Raji (cell line): Measurements from ENCODE around the gene TRAP1.

ENCODE experiments used
- POLR2A ChIP-seq: IDR thresholded peaks from 2 replicates; pipeline ENCODE4 v1.6.1; 2011; ENCODE audit warnings: low read depth, low read length, control low read depth; ENCODE audit not compliant: insufficient read depth

Gene TRAP1

GRCh38 chr16:3652373-3653195 is 64.7 kb downstream of the TRAP1 start:
- TF ChIP-seq POLR2A, result no peak

DNA sequence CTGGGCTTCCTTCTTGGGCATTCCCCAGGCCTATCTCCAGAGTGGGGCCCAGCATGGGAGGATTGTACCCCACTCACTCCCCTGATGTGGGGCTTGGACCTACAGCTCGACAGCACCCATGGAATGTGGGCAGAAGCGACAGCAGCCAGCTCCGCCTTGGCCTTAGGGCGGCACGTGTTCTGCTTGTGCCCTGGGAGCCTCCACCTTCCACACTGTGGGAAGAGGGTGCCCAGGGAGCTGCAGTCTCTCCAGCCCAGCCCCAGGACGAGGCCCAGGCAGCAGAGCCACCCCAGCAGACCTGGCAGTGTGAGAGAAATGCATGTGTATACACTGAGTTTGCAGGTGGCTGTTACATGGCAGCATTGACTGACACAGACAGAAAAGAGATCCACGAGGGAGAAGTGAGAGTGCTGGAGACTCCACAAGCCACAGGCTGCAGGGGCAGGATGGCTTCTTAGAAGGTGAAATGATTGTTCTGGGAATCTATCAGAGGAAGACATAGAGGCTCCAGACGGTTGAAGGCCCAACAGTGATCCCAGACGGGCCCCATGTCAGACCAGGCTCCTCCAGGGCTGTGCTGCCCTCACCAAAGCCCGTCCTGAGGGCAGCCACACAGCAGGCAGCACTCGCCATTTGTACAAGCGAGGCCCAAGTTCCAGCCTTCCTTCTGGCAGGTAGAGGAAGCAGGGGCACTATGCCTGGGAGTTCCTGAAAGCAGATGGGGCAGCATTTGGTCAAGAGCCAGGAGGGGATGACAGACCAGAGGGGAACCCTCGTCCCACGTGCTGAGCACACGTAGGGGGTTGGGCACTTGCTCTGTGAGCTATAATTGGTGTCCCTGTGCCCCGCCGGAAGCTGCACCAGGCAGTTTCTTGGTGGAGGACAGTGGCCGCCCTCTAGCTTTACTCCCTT is 65.6 kb downstream of the TRAP1 start:
- no peak for TF ChIP-seq POLR2A

DNA sequence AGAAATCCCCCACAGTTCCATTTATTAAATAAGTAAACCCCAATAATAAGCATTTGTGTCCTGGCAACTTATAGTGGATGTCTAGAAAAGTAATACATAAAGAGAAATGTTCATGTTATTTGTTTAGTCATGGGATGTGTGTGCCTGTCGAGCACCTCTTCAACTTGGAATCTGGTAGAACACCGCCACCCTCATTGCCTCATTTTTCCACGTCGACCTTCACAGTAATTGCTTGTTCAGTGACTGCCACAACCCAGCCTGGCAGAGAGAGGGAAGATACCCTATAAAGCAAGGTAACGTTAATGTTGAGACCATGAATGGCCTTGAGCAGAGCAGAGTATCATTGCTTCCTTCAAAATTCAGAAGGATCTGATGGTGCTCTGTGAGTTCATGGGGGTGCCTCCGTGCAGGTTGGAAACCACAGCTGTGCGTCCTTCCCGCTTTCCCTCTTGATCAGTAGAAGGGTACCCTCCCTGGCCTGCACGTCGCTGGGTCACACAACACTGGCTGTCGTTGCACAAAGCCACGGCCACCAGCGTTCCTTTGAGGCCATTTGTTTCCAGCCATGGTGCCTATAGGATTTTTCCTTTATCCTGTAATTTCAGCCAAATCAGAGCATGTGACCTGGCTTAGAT is 66.6 kb downstream of the TRAP1 start:
- no peak for TF ChIP-seq POLR2A

GRCh38 chr16:3646348-3646920 is 70.9 kb downstream of the TRAP1 start:
- TF ChIP-seq POLR2A, result no peak

DNA sequence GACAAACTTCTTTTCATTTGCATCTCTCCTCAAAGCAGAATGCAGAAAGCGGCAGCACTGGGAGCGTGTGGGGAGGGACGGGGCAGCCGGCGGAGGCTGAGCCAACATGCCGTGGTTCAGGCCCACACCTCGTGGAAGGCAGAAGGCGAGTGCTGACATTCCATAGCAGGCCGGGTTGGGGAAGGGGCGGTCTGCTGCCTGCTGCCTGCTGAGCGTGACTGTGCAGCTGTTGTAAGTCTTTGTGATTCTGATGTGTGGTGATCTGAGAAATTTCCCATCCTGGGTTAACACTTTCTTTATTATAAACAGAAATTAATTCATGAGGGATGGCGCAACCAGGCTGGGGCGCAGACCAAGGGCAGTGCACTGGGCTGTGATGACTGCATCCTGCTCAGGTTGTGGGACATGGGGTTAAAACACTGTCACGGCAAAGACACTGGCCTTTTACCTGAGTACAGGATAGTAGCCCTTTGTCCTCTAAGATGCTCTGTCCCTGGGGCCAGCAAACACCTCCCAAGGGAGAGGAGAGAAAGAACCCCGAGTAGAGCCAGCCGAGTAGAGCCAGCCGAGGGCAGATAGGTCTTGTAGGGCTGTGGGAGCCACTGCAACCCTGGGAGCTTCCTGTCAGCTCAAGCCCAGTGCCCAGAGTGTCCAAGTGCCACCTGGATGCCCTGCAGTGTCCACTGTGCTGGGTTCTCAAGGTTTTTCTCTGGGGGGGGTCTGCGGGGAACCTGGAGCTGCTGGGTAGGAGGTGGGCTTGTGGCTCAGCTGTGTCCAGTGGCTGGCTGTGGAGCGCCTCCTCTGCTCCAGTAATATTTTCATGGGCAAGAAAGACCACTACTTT is 71.6 kb downstream of the TRAP1 start:
- no peak for TF ChIP-seq POLR2A

DNA sequence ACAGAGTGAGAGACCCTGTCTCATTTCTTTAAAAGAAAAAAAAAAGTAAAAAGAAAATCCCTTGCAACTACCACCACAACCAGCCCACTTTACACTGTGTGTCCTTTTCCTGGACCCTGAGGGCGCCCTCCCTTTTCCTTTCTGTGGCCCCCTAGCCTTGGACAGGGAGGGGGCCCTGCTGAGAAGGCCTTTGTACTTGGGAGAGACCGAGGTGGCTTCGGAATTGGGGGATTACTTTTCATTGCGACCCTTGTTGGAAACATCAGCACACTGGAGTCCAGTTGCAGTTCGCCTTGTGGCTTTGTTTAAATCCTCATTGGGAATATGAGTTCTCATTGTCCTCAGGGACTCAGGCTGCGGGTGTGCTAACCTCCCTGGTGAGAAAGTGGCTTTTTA is 72.2 kb downstream of the TRAP1 start:
- TF ChIP-seq POLR2A, result no peak

DNA sequence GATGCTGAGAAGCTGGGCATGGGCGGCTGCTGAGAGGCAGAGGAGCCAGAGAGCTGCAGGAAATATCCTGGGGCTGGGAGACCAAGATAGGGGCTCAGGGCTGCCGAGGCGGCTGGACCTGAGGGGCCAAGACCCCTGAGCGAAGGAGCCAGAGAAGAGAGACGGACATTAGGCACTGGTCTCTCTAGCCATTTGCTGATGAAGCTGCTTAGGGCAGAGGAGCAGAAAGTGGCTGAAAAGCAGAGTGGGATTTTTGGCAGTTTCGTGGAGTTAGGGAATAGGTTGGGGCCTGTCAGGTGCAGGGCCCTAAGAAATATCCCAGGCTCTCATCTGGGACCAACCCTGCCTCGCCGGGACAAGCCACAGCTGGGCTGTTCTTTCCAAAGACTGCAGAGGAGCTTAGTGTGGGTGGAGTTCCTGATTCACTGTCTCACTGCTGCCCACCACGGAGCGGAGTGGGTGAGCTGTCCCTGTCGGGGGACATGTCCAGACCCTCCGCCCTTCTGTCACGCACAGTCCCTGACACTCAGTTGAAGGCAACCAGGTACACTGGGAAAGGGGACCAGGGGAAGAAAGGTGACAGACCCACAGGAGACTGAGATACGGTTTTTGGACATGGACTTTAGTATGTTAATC is 74.1 kb downstream of the TRAP1 start:
- no peak for TF ChIP-seq POLR2A

DNA sequence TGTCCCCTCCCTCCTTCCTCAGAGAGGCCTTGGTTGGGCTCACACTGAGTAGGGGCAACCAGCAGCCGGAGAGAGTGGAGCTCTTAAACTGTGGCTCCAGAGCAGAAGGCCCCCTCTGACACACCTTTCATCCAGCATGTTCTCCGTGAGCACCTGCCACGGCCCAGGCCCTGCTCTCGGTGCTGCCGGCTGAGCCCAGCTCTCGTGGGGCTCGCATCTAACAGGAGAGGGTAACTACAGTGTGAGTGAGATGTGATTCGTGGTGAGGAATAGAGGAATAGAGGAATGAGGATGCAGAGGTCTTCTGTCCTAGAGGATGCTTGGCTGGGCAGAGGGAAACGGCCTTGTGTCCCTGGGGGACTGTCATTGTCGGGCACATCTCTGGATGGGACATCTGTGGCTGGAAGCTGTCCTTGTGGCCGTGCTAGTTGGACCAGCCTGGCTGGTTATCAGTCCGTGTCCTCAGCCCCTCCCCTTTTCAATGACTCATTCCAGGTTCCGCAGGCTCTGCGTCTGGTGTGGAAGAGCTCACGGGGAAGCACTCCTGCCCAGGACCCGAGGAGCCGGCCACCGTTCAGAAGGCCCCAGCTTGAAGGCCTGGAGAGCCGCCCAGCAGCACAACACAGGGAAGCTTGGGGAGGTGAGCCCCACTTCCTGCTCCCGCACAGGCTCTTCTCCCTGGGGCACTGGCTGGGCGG is 74.8 kb downstream of the TRAP1 start:
- TF ChIP-seq POLR2A, result no peak

- no peak for TF ChIP-seq POLR2A
Measured at GRCh38 chr16:3641801-3642396, 75.4 kb downstream of the TRAP1 start.

- no peak for TF ChIP-seq POLR2A
Measured at GRCh38 chr16:3640632-3641501, 76.5 kb downstream of the TRAP1 start.

DNA sequence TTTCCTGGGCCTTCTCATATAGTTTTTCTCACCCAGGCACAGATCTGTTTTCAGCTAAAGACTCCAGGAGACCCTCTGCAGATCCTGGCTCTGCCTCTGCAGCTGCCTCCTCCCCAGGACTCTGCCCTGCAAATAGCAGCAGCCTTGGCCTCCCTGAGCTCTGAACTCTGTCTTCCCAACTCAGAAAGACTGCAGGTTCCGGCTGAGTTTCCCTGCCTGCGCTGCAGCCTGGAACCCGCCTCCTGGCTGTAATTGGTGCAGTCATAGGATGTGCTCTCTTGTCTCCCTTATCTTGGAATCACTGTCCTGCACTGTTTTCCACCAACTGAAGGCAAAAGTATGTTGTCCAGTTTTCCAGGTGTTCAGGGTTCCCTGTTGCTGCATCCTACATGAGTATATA is 77.1 kb downstream of the TRAP1 start:
- no peak for TF ChIP-seq POLR2A
